ENCODE measurements around the gene LONP1. TPM values are rescaled to one million over a fixed set of nuclear protein-coding genes. Genes with fewer than 3 reads are reported as not detected.

The LONP1 gene
- total RNA-seq, 1 experiment from 2014 or later, result 113 TPM

- Histone ChIP-seq H3K79me2 (ENCODE audit: insufficient read depth, low read length) (peaks cover 12% of the 10 kb centered on the region; the same call in 1 of the 2 replicates), H3T11ph (ENCODE audit: low read length) (no peak overlapping the region), H3K18ac (ENCODE audit: insufficient read length, low read depth, low read length) (no peak overlapping the region), H4K91ac (ENCODE audit: insufficient read length, low read depth, low read length) (no peak overlapping the region), H3K4ac (ENCODE audit: low read depth, low read length) (no peak overlapping the region), H3K9me3 (ENCODE audit: control insufficient read depth, low read depth, low read length) (no peaks in the 10 kb centered on the region), H2AFZ (ENCODE audit: low read length) (no peak overlapping the region), H3K14ac (ENCODE audit: insufficient read depth, low read length) (no peak overlapping the region), H3K27ac (ENCODE audit: insufficient read length, low read depth, low read length) (no peak overlapping the region), H2BK12ac (ENCODE audit: insufficient read length, low read depth, low read length) (no peak overlapping the region), H3K79me1 (ENCODE audit: insufficient read depth, low read depth, low read length, poor library complexity, severe bottlenecking) (peaks cover 7% of the 10 kb centered on the region), H4K20me1 (ENCODE audit: control insufficient read depth, insufficient read depth, insufficient read length) (no peaks in the 10 kb centered on the region), H2BK15ac (ENCODE audit: low read depth, low read length) (no peak overlapping the region), H4K5ac (ENCODE audit: insufficient read length, low read depth, low read length) (no peak overlapping the region), H2BK5ac (ENCODE audit: insufficient read length, low read length) (no peak overlapping the region), H3K23me2 (ENCODE audit: insufficient read length, low read depth, low read length, poor library complexity, severe bottlenecking) (no peaks in the 10 kb centered on the region), H2BK120ac (ENCODE audit: low read depth, low read length, poor library complexity, severe bottlenecking) (no peak overlapping the region), H4K8ac (replicated peaks; ENCODE audit: insufficient read length, low read depth, low read length) (no peak overlapping the region), H3K4me2 (ENCODE audit: insufficient read depth, insufficient read length, low read length) (no peak overlapping the region), H3K9ac (ENCODE audit: extremely low read depth, insufficient read length, low read length) (no peak overlapping the region), H3K56ac (ENCODE audit: insufficient read length, low read depth, low read length) (no peak overlapping the region), H3K4me1 (ENCODE audit: insufficient read depth, low read length) (no peaks in the 10 kb centered on the region), H3K27me3 (ENCODE audit: insufficient read depth, low read length) (no peaks in the 10 kb centered on the region), H2AK5ac (ENCODE audit: insufficient read length, low read length) (no peak overlapping the region), H2BK20ac (ENCODE audit: low read depth, low read length, poor library complexity, severe bottlenecking) (no peak overlapping the region), H3K23ac (ENCODE audit: insufficient read length, low read depth, low read length) (no peak overlapping the region)
- TF ChIP-seq CTCF (conservative IDR thresholded peaks at IDR 0.05), result no peak
- Mint-ChIP-seq H3K27ac (no peak overlapping the region), H3K4me3 (no peak overlapping the region), H3K36me3 (ENCODE audit: insufficient read depth in 1 of 3, low read depth in 3 of 3) (peaks cover 38 to 77% (median 72%) of the 10 kb centered on the region in 3 experiments; a peak in 6 of 7 replicates), H3K9me3 (no peaks in the 10 kb centered on the region), H3K27me3 (ENCODE audit: low read depth) (no peaks in the 10 kb centered on the region), H3K4me1 (peaks cover 0 to 2% of the 10 kb centered on the region in 2 experiments; a peak in 2 of 4 replicates)
- WGBS (ENCODE audit: extremely low coverage, insufficient read length, low lambda C conversion rate), result no CpG with 5 or more reads among the region's 4 CpGs
- DNase-seq, result no peak
Observed at GRCh38 chr19:5643060-5643459, 76.9 kb downstream of the LONP1 start.
